ENCODE measurements around the gene THSD7A.
"Not testable (repeated sequence)": the region's sequence is repeated elsewhere in the genome, so short reads cannot be mapped to it uniquely, and the experiment has no call there.

THSD7A gene

GRCh38 chr7:11524476-11525397, 307.3 kb downstream of the THSD7A start:
- no peak for DNase-seq (ENCODE audit: low read depth in 1 of 2, low spot score in 1 of 2)

GRCh38 chr7:11521964-11522499, 310.0 kb downstream of the THSD7A start:
- DNase-seq (ENCODE audit: low read depth in 1 of 2, low spot score in 1 of 2): not testable (repeated sequence)

- DNase-seq (ENCODE audit: low read depth in 1 of 2, low spot score in 1 of 2): no peak
These were observed 314.1 kb downstream of the THSD7A start for GRCh38 chr7:11517853-11518252.

GRCh38 chr7:11516328-11516727, 315.7 kb downstream of the THSD7A start:
- no peak for DNase-seq (ENCODE audit: low read depth in 1 of 2, low spot score in 1 of 2)

GRCh38 chr7:11513460-11513859, 318.5 kb downstream of the THSD7A start:
- DNase-seq (ENCODE audit: low read depth in 1 of 2, low spot score in 1 of 2): no peak

GRCh38 chr7:11507929-11508328, 324.1 kb downstream of the THSD7A start:
- no peak for DNase-seq (ENCODE audit: low read depth in 1 of 2, low spot score in 1 of 2)

GRCh38 chr7:11506417-11506816, 325.6 kb downstream of the THSD7A start:
- DNase-seq (ENCODE audit: low read depth in 1 of 2, low spot score in 1 of 2): no peak

GRCh38 chr7:11505471-11505985, 326.5 kb downstream of the THSD7A start:
- no peak for DNase-seq (ENCODE audit: low read depth in 1 of 2, low spot score in 1 of 2)

- no peak for DNase-seq (ENCODE audit: low read depth in 1 of 2, low spot score in 1 of 2)
These were observed 339.7 kb downstream of the THSD7A start for GRCh38 chr7:11492307-11492706.

- DNase-seq (ENCODE audit: low read depth in 1 of 2, low spot score in 1 of 2): no peak
These were observed 340.2 kb downstream of the THSD7A start for GRCh38 chr7:11491811-11492210.

GRCh38 chr7:11489280-11489679, 342.7 kb downstream of the THSD7A start:
- DNase-seq (ENCODE audit: low read depth in 1 of 2, low spot score in 1 of 2): no peak

- DNase-seq (ENCODE audit: low read depth in 1 of 2, low spot score in 1 of 2): no peak
These were observed 345.7 kb downstream of the THSD7A start for GRCh38 chr7:11486271-11486670.

GRCh38 chr7:11485636-11486035, 346.4 kb downstream of the THSD7A start:
- no peak for DNase-seq (ENCODE audit: low read depth in 1 of 2, low spot score in 1 of 2)

GRCh38 chr7:11480143-11480542, 351.9 kb downstream of the THSD7A start:
- DNase-seq (ENCODE audit: low read depth in 1 of 2, low spot score in 1 of 2): no peak

GRCh38 chr7:11478882-11479281, 353.1 kb downstream of the THSD7A start:
- no peak for DNase-seq (ENCODE audit: low read depth in 1 of 2, low spot score in 1 of 2)

GRCh38 chr7:11478426-11478825, 353.6 kb downstream of the THSD7A start:
- no peak for DNase-seq (ENCODE audit: low read depth in 1 of 2, low spot score in 1 of 2)

GRCh38 chr7:11474902-11475585, 357.0 kb downstream of the THSD7A start:
- DNase-seq (ENCODE audit: low read depth in 1 of 2, low spot score in 1 of 2): no peak

GRCh38 chr7:11473807-11474424, 358.1 kb downstream of the THSD7A start:
- no peak for DNase-seq (ENCODE audit: low read depth in 1 of 2, low spot score in 1 of 2)

GRCh38 chr7:11473220-11473619, 358.8 kb downstream of the THSD7A start:
- no peak for DNase-seq (ENCODE audit: low read depth in 1 of 2, low spot score in 1 of 2)

GRCh38 chr7:11472646-11473045, 359.4 kb downstream of the THSD7A start:
- DNase-seq (ENCODE audit: low read depth in 1 of 2, low spot score in 1 of 2): no peak

GRCh38 chr7:11471255-11471654, 360.7 kb downstream of the THSD7A start:
- no peak for DNase-seq (ENCODE audit: low read depth in 1 of 2, low spot score in 1 of 2)
